Tibial artery (tissue), 4 donors: ENCODE measurements around the gene CHMP5.
"Not testable (repeated sequence)": the region's sequence is repeated elsewhere in the genome, so short reads cannot be mapped to it uniquely, and the experiment has no call there.

Source experiments
- DNase-seq, 2 donors: peaks; one replicate each; pipeline ENCODE4 v3.0.0-alpha.2; 2019
- H3K27ac ChIP-seq, 2 donors: fragments of 200-600 bp; sonication (generic) in 1 of 2; 1 replicate in 1 of 2; 2 replicates in 1 of 2; pipeline ENCODE4 v1.5.1; 2018 to 2019; ENCODE audit warnings: mild to moderate bottlenecking in 1 of 2
- H3K27me3 ChIP-seq, 2 donors: fragments of 200-600 bp; sonication (generic) in 1 of 2; one replicate each; pipeline versions ENCODE4 v1.5.1 to v1.6.0; 2016 to 2019
- H3K36me3 ChIP-seq, 3 donors: fragments of 200-600 bp; sonication (generic) in 2 of 3; one replicate each; pipeline ENCODE4 v1.5.1; 2016 to 2019; ENCODE audit warnings: mild to moderate bottlenecking in 2 of 3
- H3K4me1 ChIP-seq, 4 donors: fragments of 200-600 bp; sonication (generic) in 2 of 4; 1 replicate in 3 of 4; 2 replicates in 1 of 4; pipeline ENCODE4 v1.5.1; 2016 to 2019
- H3K4me3 ChIP-seq, 2 donors: fragments of 200-600 bp; sonication (generic) in 1 of 2; 1 replicate in 1 of 2; 2 replicates in 1 of 2; pipeline ENCODE4 v1.5.1; 2018 to 2019; ENCODE audit warnings: mild to moderate bottlenecking in 2 of 2
- H3K9me3 ChIP-seq, 3 donors: fragments of 200-600 bp; sonication (generic) in 1 of 3; one replicate each; pipeline ENCODE4 v1.5.1; 2016 to 2019
- CTCF ChIP-seq, 2 experiments: fragments of 200-600 bp in 1 of 2; fragments of 450-650 bp in 1 of 2; IDR thresholded peaks; one replicate each; pipeline ENCODE4 v1.5.1; 2017 to 2019; ENCODE audit warnings: antibody characterized with exemption in 2 of 2, mild to moderate bottlenecking in 1 of 2, moderate library complexity in 1 of 2
- intact Hi-C: fragments of 100-400 bp; cut with DNase I; formaldehyde crosslinking; loops from one replicate; pipeline ENCODE4 v1.15.0; 2023; ENCODE audit warnings: low total_unique reads

Gene CHMP5

GRCh38 chr9:33306037-33306436 is 41.2 kb downstream of the CHMP5 start:
- DNase-seq: no peak
- H3K27ac ChIP-seq: no peak overlapping the region
- H3K9me3 ChIP-seq: no peaks in the 10 kb centered on the region
- intact Hi-C loops: no loop called here
- H3K4me3 ChIP-seq: no peak overlapping the region
- no peaks in the 10 kb centered on the region for H3K27me3 ChIP-seq
- no peaks in the 10 kb centered on the region for H3K4me1 ChIP-seq
- H3K36me3 ChIP-seq: peaks cover 88 to 100% (median 97%) of the 10 kb centered on the region in 3 donors
- no peak for TF ChIP-seq CTCF (IDR thresholded peaks at IDR 0.05)

GRCh38 chr9:33307067-33307466 is 42.2 kb downstream of the CHMP5 start:
- no peak for TF ChIP-seq CTCF (IDR thresholded peaks at IDR 0.05)
- Histone ChIP-seq H3K4me3 (no peak overlapping the region), H3K27me3 (no peaks in the 10 kb centered on the region), H3K27ac (no peak overlapping the region), H3K9me3 (no peaks in the 10 kb centered on the region), H3K36me3 (peaks cover 89 to 100% (median 98%) of the 10 kb centered on the region in 3 donors), H3K4me1 (no peaks in the 10 kb centered on the region)
- DNase-seq: no peak
- intact Hi-C loops: no loop called here

- no peak for DNase-seq
- no peak overlapping the region for H3K27ac ChIP-seq
- H3K9me3 ChIP-seq: no peaks in the 10 kb centered on the region
- H3K4me3 ChIP-seq: no peak overlapping the region
- intact Hi-C loops: no loop called here
- H3K36me3 ChIP-seq: peaks cover 90 to 100% (median 98%) of the 10 kb centered on the region in 3 donors
- no peaks in the 10 kb centered on the region for H3K27me3 ChIP-seq
- no peak for TF ChIP-seq CTCF (IDR thresholded peaks at IDR 0.05)
- no peaks in the 10 kb centered on the region for H3K4me1 ChIP-seq
Observed at GRCh38 chr9:33309903-33310302, 45.1 kb downstream of the CHMP5 start.

GRCh38 chr9:33310748-33311147 is 45.9 kb downstream of the CHMP5 start:
- no peak overlapping the region for H3K27ac ChIP-seq
- H3K36me3 ChIP-seq: peaks cover 87 to 100% (median 98%) of the 10 kb centered on the region in 3 donors
- H3K4me3 ChIP-seq: no peak overlapping the region
- no peaks in the 10 kb centered on the region for H3K9me3 ChIP-seq
- DNase-seq: no peak
- intact Hi-C loops: no loop called here
- no peaks in the 10 kb centered on the region for H3K4me1 ChIP-seq
- TF ChIP-seq CTCF (IDR thresholded peaks at IDR 0.05): no peak
- no peaks in the 10 kb centered on the region for H3K27me3 ChIP-seq

- intact Hi-C loops: no loop called here
- no peak for TF ChIP-seq CTCF (IDR thresholded peaks at IDR 0.05)
- no peaks in the 10 kb centered on the region for H3K4me1 ChIP-seq
- no peaks in the 10 kb centered on the region for H3K27me3 ChIP-seq
- H3K27ac ChIP-seq: no peak overlapping the region
- H3K4me3 ChIP-seq: no peak overlapping the region
- H3K36me3 ChIP-seq: peaks cover 75 to 96% (median 95%) of the 10 kb centered on the region in 3 donors
- no peak for DNase-seq
- no peaks in the 10 kb centered on the region for H3K9me3 ChIP-seq
Observed at GRCh38 chr9:33311953-33312352, 47.1 kb downstream of the CHMP5 start.

GRCh38 chr9:33315371-33315770 is 50.5 kb downstream of the CHMP5 start:
- Histone ChIP-seq H3K9me3 (no peaks in the 10 kb centered on the region), H3K27ac (no peak overlapping the region), H3K36me3 (peaks cover 68 to 92% (median 92%) of the 10 kb centered on the region in 3 donors), H3K4me1 (peaks cover 0 to 9% (median 4%) of the 10 kb centered on the region in 4 donors), H3K4me3 (no peak overlapping the region), H3K27me3 (no peaks in the 10 kb centered on the region)
- no peak for TF ChIP-seq CTCF (IDR thresholded peaks at IDR 0.05)
- intact Hi-C loops: no loop called here
- DNase-seq: no peak

- H3K36me3 ChIP-seq: peaks cover 66 to 94% (median 92%) of the 10 kb centered on the region in 3 donors
- H3K27me3 ChIP-seq, H3K4me3 ChIP-seq, DNase-seq, H3K9me3 ChIP-seq, intact Hi-C loops, H3K27ac ChIP-seq: not testable (repeated sequence)
- H3K4me1 ChIP-seq: peaks cover 0 to 18% (median 6%) of the 10 kb centered on the region in 4 donors
Observed at GRCh38 chr9:33317136-33317535, 52.3 kb downstream of the CHMP5 start.
